GM21576 (cell line): ENCODE data around the gene RUBCNL.

Source experiments
- ATAC-seq: cut with Tn5 transposase; IDR thresholded peaks from one replicate; pipeline ENCODE4 v1.9.1; 2021; ENCODE audit warnings: mild to moderate bottlenecking, moderate library complexity; ENCODE audit not compliant: unreplicated experiment

Gene RUBCNL

GRCh38 chr13:46313024-46313423 lies 74.0 kb downstream of the RUBCNL start:
- no peak for ATAC-seq

- no peak for ATAC-seq
These were observed 75.8 kb downstream of the RUBCNL start for GRCh38 chr13:46311217-46311616.

DNA sequence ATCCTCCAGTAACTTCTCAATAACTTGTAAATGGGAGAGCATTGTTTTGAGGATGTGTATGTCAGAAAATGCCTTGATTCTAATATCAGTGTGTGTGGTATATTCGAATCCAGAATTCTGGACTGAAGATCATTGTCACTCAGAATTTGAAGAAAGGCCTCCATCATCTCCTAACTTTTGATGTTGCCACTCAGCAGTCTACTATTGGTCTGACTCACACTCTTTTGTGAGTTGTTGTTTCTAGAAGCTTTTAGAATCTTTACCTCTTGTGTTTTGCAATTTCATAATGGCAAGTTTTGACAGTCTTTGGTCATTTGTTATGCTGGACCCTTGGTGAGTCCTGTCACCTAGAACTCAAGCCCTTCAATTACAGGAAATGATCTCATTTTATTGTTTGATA lies 77.0 kb downstream of the RUBCNL start:
- ATAC-seq: no peak

DNA sequence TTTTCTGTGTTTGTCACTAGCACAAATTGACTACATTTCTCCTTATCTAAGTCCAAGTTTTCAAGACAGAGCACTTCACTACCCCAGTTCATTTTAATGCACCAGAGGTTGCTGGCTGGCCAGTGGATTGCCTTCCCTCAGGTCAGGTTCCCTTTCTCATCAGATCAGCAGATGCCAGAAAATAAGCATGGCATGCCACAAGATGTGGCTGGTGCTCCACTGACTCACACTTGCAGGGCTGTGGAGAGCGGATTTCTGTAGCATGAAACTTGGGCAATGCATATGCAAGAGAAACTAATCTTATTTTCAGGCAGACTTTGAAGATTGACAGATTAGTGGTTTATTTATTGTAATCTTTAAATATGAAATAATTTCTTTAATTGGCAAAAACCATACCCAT lies 79.5 kb downstream of the RUBCNL start:
- no peak for ATAC-seq

- ATAC-seq: no peak
These were observed 82.5 kb downstream of the RUBCNL start for GRCh38 chr13:46304546-46304945.

GRCh38 chr13:46303742-46304385 lies 83.2 kb downstream of the RUBCNL start:
- ATAC-seq: no peak

- ATAC-seq: no peak
These were observed 89.7 kb downstream of the RUBCNL start for GRCh38 chr13:46297361-46297811.

GRCh38 chr13:46296921-46297320 lies 90.1 kb downstream of the RUBCNL start:
- no peak for ATAC-seq

DNA sequence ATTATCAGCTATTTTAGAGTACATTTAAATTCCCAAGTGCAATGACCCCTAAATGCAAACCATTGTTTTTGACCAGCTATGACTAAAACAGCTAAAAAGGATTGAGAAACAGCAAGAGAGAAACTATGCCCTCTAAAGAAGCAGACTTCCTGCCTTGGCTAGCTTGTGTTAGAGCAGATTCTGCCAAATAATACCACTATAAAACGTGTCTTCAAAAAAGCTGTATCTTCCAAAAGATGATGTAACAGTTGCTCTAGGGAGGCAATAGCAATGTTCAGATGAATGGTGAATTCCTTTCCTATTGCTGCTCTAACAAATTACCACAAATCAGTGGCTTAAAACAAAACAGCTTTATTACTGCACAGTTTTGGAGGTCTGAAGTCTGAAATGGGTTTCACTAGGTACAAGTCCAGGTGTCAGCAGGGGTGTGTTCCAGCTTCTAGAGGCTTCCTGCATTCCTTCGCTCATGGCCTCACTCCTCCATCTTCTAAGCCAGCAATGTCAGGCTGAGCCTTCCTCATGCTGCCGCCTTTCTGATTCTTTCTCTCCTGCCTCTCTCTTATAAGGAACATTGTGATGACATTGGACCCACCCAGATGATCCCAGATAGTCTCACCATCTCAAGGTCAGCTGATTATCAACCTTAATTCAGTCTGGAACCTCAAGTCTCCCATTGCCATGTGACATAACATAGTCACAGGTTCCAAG lies 90.8 kb downstream of the RUBCNL start:
- ATAC-seq: no peak

- ATAC-seq: peak; percentile 87
These were observed 91.4 kb downstream of the RUBCNL start for GRCh38 chr13:46295491-46296114.

- ATAC-seq: no peak
These were observed 93.6 kb downstream of the RUBCNL start for GRCh38 chr13:46293436-46293835.
